ENCODE measurements around the gene INPP5B. TPM values are rescaled to one million over a fixed set of nuclear protein-coding genes. Genes with fewer than 3 reads are reported as not detected.
A peak's percentile ranks its signal among the peaks of the same experiment; 100 is the strongest.

Gene INPP5B
- total RNA-seq, 1 donor from 2014 or later, result 21.2 TPM

GRCh38 chr1:37951041-37951782 is 4.4 kb upstream of the INPP5B start:
- TF ChIP-seq CTCF (IDR thresholded peaks at IDR 0.05), result no peak
- H3K27ac Mint-ChIP-seq (ENCODE audit: unreplicated experiment), result no peak overlapping the region
- no peak overlapping the region for H3K4me3 Mint-ChIP-seq (ENCODE audit: unreplicated experiment)
- peaks cover 11% of the 10 kb centered on the region for H3K4me1 Mint-ChIP-seq (ENCODE audit: low read depth)
- H3K9me3 Mint-ChIP-seq (ENCODE audit: low read depth), result no peaks in the 10 kb centered on the region
- H3K36me3 Mint-ChIP-seq (ENCODE audit: low read depth), result peaks cover 1% of the 10 kb centered on the region
- no peaks in the 10 kb centered on the region for H3K27me3 Mint-ChIP-seq (ENCODE audit: low read depth)
- DNase-seq (ENCODE audit: low spot score), result peak; percentile 59

GRCh38 chr1:37949524-37950152 is 2.8 kb upstream of the INPP5B start:
- H3K4me3 Mint-ChIP-seq (ENCODE audit: unreplicated experiment), result no peak overlapping the region
- H3K27me3 Mint-ChIP-seq (ENCODE audit: low read depth), result no peaks in the 10 kb centered on the region
- TF ChIP-seq CTCF (IDR thresholded peaks at IDR 0.05), result no peak
- no peaks in the 10 kb centered on the region for H3K9me3 Mint-ChIP-seq (ENCODE audit: low read depth)
- no peak overlapping the region for H3K27ac Mint-ChIP-seq (ENCODE audit: unreplicated experiment)
- DNase-seq (ENCODE audit: low spot score), result peak; percentile 74
- H3K36me3 Mint-ChIP-seq (ENCODE audit: low read depth), result no peaks in the 10 kb centered on the region
- H3K4me1 Mint-ChIP-seq (ENCODE audit: low read depth), result peaks cover 22% of the 10 kb centered on the region

GRCh38 chr1:37948841-37949240 is 2.0 kb upstream of the INPP5B start:
- Mint-ChIP-seq H3K4me3 (ENCODE audit: unreplicated experiment) (no peak overlapping the region), H3K4me1 (ENCODE audit: low read depth) (peaks cover 25% of the 10 kb centered on the region), H3K9me3 (ENCODE audit: low read depth) (no peaks in the 10 kb centered on the region), H3K27me3 (ENCODE audit: low read depth) (no peaks in the 10 kb centered on the region), H3K27ac (ENCODE audit: unreplicated experiment) (no peak overlapping the region), H3K36me3 (ENCODE audit: low read depth) (peaks cover 1% of the 10 kb centered on the region)
- TF ChIP-seq CTCF (IDR thresholded peaks at IDR 0.05), result no peak
- peak; percentile 70 for DNase-seq (ENCODE audit: low spot score)

GRCh38 chr1:37948166-37948565 is 1.3 kb upstream of the INPP5B start:
- Mint-ChIP-seq H3K4me1 (ENCODE audit: low read depth) (peaks cover 25% of the 10 kb centered on the region), H3K4me3 (ENCODE audit: unreplicated experiment) (no peak overlapping the region), H3K27me3 (ENCODE audit: low read depth) (no peaks in the 10 kb centered on the region), H3K27ac (ENCODE audit: unreplicated experiment) (no peak overlapping the region), H3K36me3 (ENCODE audit: low read depth) (peaks cover 3% of the 10 kb centered on the region), H3K9me3 (ENCODE audit: low read depth) (no peaks in the 10 kb centered on the region)
- no peak for TF ChIP-seq CTCF (IDR thresholded peaks at IDR 0.05)
- no peak for DNase-seq (ENCODE audit: low spot score)

- peak; percentile 18 for DNase-seq (ENCODE audit: low spot score)
- H3K9me3 Mint-ChIP-seq (ENCODE audit: low read depth), result no peaks in the 10 kb centered on the region
- H3K36me3 Mint-ChIP-seq (ENCODE audit: low read depth), result peaks cover 5% of the 10 kb centered on the region
- TF ChIP-seq CTCF (IDR thresholded peaks at IDR 0.05), result no peak
- H3K27me3 Mint-ChIP-seq (ENCODE audit: low read depth), result no peaks in the 10 kb centered on the region
- H3K4me1 Mint-ChIP-seq (ENCODE audit: low read depth), result peaks cover 25% of the 10 kb centered on the region
- H3K27ac Mint-ChIP-seq (ENCODE audit: unreplicated experiment), result peak overlapping the region; percentile 100
- peak overlapping the region; percentile 99 for H3K4me3 Mint-ChIP-seq (ENCODE audit: unreplicated experiment)
These were observed 511 bp upstream of the INPP5B start for GRCh38 chr1:37947364-37947763.

All from chondrocyte (in vitro differentiated cells).